Measurements from ENCODE around the gene NME5.
"Not testable (repeated sequence)": the region's sequence is repeated elsewhere in the genome, so short reads cannot be mapped to it uniquely, and the experiment has no call there.

The NME5 gene

GRCh38 chr5:138138949-138139780 lies at the start of gene NME5:
Gene NME5 (minus strand): TSS chr5:138139428. CDS start chr5:138138780, 648 bp downstream.
- DNase-seq (ENCODE audit: low spot score), result peak; percentile 32

- DNase-seq (ENCODE audit: low spot score), result no peak
Observed at GRCh38 chr5:138188626-138189025, 49.4 kb upstream of the NME5 start.

- DNase-seq (ENCODE audit: low spot score), result no peak
Observed at GRCh38 chr5:138186002-138186447, 46.8 kb upstream of the NME5 start.

DNA sequence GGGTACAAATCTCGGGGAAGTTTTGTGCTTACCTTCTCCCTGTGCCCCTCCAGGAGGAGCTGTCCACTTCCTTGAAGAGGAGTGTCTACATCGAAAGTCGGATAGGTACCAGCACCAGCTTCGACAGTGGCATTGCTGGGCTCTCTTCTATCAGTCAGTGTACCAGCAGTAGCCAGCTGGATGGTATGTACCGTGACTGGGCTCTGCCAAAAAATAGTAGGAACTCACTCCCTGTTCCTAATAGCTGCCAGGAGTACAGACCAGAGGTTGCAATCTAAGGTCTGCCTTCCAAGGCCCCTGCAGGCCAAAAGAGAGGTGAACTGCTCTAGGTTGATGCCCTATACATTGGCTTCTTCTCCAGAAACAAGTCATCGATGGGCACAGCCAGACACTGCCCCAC lies 43.6 kb upstream of the NME5 start:
- DNase-seq (ENCODE audit: low spot score), result no peak

- no peak for DNase-seq (ENCODE audit: low spot score)
Observed at GRCh38 chr5:138180841-138181240, 41.6 kb upstream of the NME5 start.

DNA sequence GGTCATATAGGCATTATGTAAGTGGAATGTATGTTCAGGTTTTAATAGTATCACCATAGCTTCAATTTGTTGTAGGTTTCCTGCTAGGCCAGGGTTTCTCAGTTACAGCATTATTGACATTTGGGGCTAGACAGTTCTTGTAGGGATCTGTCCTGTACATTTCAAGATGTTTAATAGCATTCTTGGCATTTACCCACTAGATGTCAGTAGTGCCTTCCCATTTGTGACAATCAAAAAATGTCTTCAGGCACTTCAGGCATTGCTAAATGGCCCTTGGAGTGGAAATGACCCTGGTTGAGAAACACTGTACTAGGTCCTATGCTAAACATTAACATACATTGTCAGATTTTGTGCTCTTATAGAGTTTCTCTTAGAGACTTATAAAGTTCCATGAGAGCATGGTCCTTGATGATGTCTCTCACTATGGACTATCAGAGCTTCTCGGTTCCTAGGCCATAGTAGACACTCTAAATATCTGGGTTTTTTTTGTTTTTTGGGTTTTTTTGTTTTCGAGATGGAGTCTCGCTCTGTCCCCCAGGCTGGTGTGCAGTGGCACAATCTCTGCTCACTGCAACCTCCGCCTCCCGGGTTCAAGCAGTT lies 41.1 kb upstream of the NME5 start:
- DNase-seq (ENCODE audit: low spot score), result peak; percentile 35

DNA sequence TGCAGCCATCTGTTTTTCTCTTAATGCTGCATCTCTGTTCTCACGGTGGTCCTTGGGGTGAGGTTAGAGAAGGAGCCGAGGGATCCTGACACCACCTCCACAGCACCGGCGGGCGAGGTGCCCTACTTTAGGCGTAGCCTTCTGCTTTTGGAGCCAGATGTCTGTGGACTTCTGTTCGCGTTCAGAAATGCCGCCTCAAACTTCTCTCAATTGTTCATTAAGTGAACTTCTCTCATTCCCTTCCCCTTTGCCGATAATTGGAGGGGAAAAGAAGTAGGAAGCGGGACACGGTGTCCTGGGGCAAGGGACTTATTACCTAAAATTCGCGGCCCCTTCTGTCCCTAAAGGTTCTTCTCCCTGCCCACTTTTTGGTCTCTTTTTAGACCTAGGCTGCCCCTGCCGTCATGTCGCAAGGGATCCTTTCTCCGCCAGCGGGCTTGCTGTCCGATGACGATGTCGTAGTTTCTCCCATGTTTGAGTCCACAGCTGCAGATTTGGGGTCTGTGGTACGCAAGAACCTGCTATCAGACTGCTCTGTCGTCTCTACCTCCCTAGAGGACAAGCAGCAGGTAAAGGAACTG lies 40.1 kb upstream of the NME5 start:
- DNase-seq (ENCODE audit: low spot score), result no peak

GRCh38 chr5:138178516-138179276 lies 39.5 kb upstream of the NME5 start, which contains the start of the genes BRD8 and KIF20A:
Gene BRD8 (minus strand): TSS chr5:138178630. CDS start chr5:138178614, 16 bp downstream.
Gene KIF20A (plus strand): TSS chr5:138179112. CDS start chr5:138179681, 569 bp downstream.
- peak; percentile 90 for DNase-seq (ENCODE audit: low spot score)

DNA sequence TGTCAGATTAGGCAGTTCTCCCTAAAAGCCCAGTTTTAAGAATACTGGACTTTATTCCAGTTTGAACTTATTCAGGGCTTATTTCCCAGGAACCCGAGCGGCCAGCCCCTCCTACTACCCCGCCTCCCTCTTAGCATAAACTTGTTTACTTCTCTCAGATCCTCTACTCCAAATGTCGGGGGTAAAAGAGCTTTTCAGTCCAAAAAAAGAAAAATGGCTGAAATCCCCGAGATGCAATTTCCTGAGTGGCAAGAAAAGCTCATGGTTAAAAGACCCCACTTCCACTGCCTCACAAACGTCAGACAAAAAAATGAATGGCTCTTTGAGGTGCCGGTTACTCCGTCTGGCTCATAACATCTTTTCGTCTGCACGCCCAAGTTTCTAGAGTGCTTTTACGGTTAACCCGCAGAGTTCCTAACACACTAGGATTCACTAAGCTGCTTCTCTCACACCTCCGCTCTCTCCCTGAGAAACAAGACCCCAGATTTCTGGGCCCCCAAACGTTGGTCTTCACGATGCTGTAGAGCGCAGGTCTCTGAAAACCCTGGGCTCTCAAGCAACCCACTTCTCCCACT lies 38.8 kb upstream of the NME5 start:
- peak; percentile 30 for DNase-seq (ENCODE audit: low spot score)

- DNase-seq (ENCODE audit: low spot score), result no peak
Observed at GRCh38 chr5:138170299-138170698, 31.1 kb upstream of the NME5 start.

- DNase-seq (ENCODE audit: low spot score), result no peak
Observed at GRCh38 chr5:138169124-138169523, 29.9 kb upstream of the NME5 start.

- no peak for DNase-seq (ENCODE audit: low spot score)
Observed at GRCh38 chr5:138163721-138164120, 24.5 kb upstream of the NME5 start.

GRCh38 chr5:138160706-138161105 lies 21.5 kb upstream of the NME5 start:
- DNase-seq (ENCODE audit: low spot score), result no peak

DNA sequence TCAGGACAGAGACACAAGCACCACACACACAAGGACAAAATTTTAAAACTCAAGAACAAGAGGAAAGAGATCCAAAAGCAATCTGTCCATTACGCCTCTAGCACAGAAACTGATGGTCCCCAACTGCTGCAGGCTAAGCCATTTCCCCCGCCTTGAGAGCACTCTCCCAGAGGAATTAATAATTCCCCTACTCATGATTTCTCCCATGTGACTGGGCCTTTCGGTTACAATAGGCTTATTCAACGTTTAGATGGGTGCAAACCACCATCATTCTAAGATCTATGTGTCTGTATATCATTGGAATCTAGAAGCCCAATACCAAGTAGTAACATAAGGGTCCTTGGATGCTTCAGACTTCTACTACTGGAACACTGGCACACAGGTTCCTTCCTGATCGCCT lies 20.4 kb upstream of the NME5 start:
- DNase-seq (ENCODE audit: low spot score), result no peak

GRCh38 chr5:138157626-138158025 lies 18.4 kb upstream of the NME5 start:
- DNase-seq (ENCODE audit: low spot score), result no peak

- DNase-seq (ENCODE audit: low spot score), result not testable (repeated sequence)
Observed at GRCh38 chr5:138155977-138156376, 16.7 kb upstream of the NME5 start.

- peak; percentile 27 for DNase-seq (ENCODE audit: low spot score)
Observed at GRCh38 chr5:138149530-138149929, 10.3 kb upstream of the NME5 start.

- DNase-seq (ENCODE audit: low spot score), result no peak
Observed at GRCh38 chr5:138148811-138149210, 9.6 kb upstream of the NME5 start.

DNA sequence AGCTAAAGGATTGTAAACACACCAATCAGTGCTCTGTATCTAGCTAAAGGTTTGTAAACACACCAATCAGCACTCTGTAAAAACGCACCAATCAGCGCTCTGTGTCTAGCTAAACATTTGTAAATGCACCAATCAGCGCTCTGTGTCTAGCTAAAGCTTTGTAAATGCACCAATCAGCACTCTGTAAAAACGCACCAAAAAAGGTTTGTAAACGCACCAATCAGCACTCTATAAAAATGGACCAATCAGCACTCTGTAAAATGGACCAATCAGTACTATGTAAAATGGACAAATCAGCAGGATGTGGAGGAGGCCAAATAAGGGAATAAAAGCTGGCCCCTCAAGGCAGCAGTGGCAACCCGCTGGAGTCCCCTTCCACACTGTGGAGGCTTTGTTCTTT lies 4.3 kb upstream of the NME5 start:
- not testable (repeated sequence) for DNase-seq (ENCODE audit: low spot score)

DNA sequence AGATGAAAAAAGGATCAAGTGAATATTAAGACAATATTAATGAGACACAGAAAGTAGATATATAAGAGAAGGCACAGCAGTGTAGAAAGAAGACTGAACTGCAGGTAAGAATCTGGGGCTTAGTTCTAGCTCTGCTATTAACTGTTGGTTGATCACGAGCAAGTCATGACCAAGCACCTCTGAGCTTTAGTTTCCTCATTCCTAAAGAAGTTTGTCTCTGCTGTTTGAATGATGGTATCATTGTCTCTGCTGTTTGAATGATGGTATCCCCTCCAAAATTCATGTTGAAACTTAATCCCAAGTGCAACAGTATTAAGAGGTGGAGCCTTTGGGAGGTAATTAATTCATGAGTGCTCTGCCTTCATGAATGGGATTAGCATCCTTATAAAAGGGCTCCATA lies 2.5 kb upstream of the NME5 start:
- DNase-seq (ENCODE audit: low spot score), result no peak

GRCh38 chr5:138140268-138140667 lies 1.0 kb upstream of the NME5 start:
- DNase-seq (ENCODE audit: low spot score), result no peak

GRCh38 chr5:138139781-138140090 lies 508 bp upstream of the NME5 start:
- DNase-seq (ENCODE audit: low spot score), result no peak
